HG03095 (cell line): Measurements from ENCODE around the gene SPINDOC.
"Not testable (repeated sequence)": the region's sequence is repeated elsewhere in the genome, so short reads cannot be mapped to it uniquely, and the experiment has no call there.

Experiments used
- ATAC-seq: cut with Tn5 transposase; IDR thresholded peaks from one replicate; pipeline ENCODE4 v1.9.1; 2021; ENCODE audit warnings: moderate library complexity; ENCODE audit not compliant: unreplicated experiment

The SPINDOC gene

DNA sequence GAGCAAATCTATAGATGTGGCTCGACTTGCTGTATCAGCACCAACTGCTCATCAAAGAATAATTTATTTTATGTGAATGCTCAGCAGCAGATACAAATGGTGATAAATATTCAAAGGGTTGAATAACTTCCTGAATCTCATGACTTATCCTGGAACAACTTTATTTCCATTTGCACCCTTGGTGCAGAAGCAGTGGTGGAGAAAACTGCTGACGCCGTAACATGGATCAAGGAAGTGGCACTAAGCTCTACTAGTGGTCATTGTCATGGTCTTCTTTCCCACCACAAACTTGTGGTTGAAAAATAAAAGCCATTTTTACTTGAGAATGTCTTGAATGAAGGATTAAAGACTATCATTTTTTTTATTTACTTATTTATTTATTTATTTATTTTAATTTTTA, 40.2 kb downstream of the SPINDOC start:
- no peak for ATAC-seq

DNA sequence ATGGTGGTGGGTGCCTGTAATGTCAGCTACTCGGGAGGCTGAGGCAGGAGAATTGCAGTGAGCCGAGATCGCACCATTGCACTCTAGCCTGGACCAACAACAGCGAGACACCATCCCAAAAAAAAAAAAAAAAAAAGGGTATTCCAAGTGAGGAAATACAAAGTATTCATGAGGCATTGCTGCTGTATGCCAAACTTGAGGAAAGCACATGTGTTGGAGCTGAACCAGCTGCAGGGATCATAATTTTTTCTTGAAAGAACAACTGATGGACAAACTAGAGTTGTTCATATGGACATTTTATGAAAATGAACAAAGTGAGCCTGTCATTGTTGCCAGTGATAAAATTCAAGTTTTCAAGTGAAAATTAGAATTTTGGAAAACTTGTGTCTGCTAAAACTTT, 41.4 kb downstream of the SPINDOC start:
- no peak for ATAC-seq

DNA sequence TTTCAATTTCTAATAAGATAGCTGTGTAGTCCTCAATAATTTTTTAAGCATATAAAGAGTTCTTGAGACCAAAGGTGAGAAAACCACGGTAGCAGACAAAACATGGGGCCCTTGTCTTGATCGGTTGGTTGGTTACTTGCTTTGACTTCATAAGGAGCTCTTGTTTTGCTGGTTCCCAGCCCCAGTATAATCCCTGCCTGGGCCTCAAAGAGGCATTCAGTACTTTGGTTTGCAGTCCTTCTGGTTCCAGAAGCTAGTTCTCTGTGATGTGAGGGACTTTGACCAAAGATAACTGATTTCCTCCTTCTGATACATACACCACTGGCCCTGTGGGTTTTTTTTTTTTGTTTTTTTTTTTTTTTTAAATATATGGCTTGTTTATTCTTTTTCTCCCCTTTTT, 42.7 kb downstream of the SPINDOC start:
- no peak for ATAC-seq

DNA sequence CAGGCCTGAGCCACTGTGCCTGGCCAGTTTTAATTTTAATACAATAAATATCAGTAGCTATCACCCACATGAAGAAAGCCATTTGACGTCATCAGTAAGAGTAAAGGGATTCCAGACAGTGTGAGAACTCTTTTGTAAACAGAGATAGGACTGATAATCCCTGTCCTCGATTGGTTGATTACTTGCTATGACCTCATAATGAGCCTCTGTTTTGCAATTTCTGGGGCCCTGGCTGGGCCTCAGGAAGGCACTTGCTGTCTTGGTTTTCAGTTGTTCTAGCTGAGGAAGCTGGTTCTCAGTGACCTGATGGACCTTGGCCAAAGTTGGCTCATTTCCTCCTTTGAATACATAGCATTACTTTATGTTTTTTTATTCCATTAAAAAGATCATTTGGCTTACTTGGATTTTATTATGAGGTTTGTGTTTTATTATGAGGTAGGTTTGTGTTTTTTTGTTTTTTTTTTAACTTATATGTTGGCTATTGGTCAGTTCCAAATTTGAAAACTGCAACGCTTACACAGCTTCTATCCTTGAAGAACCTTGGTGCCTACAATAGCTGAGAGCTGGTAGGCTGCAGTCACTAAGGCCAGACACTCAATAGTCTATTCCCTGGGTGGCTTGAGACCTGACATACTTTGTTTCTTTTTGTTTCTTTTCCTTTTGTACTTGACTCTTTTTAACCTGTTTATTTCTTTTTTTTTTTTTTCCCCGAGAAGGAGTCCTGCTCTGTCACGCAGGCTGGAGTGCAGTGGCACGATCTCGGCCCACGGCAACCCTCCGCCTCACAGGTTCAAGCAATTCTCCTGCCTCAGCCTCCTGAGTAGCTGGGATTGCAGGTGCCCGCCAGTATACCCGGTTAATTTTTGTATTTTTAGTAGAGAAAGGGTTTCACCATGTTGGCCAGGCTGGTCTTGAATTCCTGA, 45.6 kb downstream of the SPINDOC start:
- ATAC-seq = no peak

DNA sequence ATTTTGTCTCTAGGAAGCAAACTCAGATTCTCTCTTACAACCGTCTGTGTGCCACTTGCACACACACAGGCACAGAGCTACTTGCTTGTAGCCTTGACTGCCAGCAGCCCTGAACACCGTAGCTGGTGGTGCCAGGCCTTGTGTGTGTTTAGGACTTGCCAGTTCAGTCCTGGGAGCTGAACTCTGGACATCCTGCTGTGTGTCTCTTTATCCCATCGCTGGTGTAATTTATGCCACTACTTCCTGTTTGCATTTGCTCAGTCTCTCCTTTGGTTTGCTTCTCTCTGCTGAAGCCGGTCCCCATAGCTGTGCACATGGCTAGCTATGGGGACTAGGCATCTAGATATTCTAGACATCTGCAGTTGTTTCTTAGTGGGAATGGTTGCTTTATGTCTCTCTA, 49.7 kb downstream of the SPINDOC start:
- no peak for ATAC-seq

DNA sequence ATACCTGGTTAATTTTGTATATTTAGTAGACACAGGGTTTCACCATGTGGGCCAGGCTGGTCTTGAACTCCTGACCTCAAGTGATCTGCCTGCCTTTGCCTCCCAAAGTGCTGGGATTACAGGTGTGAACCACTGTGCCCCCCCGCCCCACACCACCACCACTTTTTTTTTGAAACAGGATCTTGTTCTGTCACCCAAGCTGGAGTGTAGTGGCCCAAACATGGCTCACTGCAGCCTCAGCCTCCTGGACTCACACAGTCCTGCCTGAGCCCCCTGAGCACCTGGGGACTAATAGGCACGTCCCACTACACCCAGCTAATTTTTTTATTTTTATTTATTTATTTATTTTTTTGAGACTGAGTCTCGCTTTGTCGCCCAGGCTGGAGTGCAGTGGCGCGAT, 50.4 kb downstream of the SPINDOC start:
- ATAC-seq = not testable (repeated sequence)

DNA sequence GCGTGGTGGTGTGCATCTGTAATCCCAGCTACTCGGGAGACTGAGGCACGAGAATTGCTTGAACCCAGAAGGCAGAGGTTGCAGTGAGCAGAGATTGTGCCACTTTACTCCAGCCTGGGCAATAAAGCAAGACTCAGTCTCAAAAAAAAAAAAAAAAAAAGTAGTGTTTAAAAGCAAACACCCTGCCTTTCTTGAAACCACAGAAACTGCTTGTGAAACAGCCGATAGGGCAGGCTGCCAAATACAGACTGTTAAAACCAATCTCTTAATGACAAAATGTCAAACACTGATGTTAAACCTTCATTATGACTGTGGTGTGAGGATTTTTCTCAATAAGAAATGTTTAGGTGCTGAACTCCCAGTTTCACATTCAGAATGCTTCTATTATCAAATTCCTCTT, 53.0 kb downstream of the SPINDOC start:
- peak; percentile 44 for ATAC-seq

DNA sequence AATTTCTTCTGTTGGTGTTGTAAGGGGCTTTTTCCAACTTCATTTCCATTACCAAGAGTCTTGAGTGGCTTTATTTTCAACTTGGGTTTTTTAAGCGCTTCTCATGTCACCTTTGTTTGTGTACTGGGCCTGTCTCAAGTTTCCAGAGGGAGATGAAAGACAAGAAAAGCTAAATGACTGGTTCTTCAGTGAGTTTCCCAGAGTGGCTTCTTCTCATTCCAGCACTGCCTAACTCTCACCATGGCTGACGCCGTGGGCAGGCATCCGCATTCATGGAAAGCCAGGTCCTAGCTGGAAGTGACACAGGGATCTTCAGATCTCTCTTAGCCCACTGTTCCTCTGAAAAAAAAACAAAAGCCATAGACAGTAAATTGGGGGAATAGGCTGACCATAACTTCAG, 54.3 kb downstream of the SPINDOC start:
- no peak for ATAC-seq

DNA sequence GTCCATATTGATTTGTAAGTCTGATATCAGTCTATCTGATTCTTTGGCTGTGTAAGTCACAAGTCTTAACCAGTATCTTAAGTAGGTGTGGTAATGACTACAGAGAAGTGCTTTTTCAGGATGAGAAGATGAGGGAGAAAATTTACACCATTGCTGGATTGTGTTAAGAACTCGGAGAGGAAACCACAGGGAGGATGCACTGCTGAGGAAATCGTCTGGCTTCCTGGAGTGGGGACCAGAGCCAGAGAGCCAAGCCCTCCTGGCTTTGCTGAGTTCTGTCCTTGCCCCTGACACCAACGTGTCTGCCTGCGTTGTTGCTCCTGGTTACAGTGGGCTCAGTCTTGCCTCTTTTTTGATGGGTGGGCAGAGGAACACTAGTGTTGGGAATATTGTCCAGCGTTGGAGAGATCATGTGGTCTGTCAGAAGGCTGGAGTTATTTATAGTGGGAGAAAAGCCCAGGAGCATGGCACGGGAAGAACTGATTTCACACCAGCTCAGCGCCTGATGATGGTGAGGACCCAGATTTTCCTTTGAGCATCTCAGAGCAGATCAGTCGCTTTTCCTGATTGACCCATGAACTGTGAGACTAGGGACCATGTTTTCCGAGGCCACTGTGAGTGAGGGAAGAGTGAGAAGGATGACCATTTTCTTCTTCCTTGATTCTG, 55.3 kb downstream of the SPINDOC start:
- ATAC-seq = no peak

DNA sequence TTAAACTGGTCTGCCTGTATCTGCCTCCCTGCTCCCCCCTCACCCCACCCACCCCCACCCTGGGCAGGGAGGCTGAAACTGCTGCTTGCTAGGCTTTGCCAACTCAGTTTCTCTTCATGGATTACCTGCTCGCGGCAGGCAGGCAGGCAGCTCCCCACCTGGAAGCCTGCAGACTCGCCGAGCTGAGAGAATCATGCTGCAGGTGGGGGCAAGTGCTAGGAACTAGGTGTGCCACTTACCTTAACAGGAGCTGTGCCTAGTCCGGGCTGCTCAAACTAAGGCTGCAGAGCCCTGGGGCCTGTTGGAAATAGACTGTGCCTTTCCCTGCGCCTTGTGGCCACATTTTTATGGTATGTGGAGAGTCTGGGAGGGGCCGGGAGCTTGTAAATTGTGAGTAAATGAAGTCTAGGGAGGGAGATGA, 55.9 kb downstream of the SPINDOC start:
- ATAC-seq = no peak

DNA sequence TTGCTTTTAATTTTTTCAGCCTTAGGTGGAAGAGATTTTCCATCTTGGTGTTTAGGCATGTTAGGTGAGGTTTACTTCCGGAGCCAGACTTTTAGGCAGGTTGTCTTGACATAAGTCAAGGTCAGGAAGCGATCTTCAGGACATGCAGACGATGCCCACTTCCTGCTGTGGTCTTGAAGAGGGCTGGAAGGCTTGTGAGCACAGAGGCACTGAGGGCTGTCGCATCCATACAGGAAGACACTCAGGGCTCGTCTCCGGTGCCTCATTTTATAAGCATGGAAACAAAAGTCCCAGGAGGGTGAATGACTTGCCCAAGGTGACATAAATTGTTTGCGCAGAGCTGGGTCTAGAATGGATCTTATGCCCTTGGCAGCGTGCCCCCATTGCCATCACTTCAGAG, 56.4 kb downstream of the SPINDOC start:
- no peak for ATAC-seq

DNA sequence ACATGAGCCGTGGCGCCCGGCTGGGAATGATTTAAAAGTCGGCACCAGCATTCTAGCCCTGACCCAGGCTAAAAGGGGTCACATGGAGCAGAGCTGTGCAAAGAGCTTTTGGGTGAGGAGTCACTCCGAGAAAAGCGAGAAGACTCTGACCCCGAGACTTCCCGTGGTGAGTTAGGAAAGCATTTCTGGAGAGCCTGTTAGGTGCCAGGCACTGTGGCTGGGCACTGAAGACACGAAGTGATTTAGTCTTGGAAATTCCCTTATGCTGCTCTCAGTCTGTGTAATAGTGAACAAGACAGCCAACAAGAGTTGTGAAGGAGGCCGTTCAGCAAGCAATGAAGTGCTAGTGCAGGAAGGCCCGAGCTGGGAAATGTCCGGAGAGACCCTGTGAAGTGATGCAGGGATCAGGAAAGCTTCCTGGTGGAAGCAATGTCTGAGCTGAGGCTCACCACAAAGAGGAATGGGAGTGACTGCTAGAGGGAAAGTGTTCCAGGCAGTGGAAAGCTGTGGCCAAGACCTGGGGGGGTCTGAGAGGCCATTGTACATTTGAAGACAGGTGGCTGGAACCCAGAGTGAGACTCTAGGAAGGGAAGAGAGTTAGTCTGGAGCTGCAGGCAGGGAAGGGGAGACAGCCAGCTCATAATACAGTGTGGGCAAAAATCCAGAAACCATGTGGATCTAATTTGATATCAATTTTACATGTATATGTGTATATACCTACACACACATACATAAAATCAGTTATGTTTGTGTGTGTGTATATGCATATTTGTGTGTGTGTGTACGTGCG, 57.3 kb downstream of the SPINDOC start:
- ATAC-seq = no peak

DNA sequence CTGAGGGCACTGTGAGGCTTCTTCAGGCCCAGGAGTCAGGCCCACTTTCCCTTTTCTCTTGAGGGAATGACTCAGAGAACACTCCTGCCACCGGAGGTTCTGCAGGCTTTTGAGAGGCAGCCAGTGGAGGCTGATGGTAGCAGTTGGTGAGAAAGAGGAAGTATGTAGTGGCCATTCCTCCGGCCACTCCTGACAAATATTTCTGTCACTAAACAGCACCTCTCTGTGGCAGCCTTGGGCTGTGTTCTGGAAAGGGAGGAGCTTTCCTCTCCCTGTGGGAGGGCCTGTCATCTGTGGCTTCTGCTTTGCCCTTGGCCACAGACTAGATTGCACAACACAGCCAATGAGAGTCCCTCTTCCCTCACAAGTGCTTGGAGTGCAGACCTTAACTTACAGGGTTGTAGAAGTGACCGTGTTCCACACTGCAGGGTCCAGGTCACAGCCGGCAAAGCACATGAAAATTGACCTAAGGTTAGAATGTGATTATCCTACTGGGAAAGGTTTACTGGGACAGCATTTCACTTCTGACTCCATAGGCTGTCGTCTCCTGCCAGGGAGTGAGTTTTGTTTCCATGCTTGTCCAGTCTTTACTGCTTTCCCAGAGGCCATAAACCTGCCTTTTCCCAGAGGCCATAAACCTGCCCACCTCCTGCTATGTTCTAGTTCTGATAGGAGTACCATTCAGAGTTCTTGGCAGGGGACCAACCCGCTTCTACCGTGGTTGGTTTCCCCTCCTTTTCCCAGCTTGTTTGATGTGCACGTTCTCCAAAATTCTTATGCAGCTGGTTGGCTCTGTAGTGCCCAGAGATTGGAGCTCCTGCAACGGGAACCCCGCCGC, 58.9 kb downstream of the SPINDOC start:
- ATAC-seq = peak; percentile 87

DNA sequence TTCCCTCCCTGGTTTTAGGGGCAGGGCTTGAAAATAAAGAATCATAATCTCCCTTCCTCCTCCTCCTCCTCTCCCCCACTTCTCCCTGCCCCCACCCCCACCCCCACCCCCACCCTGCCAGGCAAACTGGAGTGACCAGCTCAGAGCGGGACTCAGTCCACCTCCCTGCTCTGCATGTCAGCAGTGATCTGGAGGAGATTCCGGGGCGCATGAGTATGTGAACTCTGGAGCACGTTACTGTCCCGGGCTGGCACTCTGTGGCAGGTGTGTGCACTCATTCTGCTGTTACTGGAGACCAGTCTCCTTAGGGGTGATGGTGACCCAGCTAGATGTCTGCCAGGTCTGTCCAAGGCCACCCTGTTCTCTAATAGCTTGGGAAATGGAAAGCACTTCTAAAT, 59.5 kb downstream of the SPINDOC start:
- ATAC-seq = no peak

DNA sequence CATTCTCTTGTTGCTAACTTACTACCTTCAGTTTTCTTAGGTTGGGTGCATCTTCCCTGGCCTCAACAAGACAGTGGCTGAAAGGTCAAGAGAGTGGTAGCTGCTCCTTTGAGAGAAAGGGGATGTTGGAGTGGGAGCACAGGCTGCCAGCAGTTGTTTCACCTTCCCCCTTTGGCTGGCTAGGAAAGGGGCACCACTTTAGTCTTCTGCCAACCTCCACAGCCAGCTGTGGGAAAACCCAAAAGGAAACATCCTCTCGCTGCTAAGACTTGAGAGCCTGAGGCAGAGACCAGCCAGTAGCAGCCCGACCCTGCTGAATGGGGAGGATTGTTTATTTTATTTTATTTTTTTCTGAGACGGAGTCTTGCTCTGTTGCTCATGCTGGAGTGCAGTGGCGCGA, 60.1 kb downstream of the SPINDOC start:
- no peak for ATAC-seq

DNA sequence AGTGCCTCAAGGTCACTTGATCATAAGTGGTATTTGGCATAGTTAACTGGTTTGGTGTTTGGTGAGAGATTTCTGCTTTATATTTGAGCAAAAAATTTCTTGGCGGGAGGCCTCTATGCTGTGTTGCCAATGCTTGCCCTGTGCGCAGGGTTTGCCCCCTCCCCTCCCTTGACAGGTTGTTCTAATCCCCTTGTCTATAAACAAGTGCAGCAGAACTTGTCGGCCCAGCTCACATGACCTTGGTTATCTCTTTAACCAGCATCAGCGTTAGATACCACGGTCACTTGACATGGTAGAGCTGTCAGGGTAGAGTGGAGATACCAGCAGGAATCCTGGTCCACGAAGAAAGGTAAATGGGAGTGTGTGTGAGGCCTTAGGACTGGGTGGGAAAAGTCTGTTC, 61.3 kb downstream of the SPINDOC start:
- no peak for ATAC-seq

DNA sequence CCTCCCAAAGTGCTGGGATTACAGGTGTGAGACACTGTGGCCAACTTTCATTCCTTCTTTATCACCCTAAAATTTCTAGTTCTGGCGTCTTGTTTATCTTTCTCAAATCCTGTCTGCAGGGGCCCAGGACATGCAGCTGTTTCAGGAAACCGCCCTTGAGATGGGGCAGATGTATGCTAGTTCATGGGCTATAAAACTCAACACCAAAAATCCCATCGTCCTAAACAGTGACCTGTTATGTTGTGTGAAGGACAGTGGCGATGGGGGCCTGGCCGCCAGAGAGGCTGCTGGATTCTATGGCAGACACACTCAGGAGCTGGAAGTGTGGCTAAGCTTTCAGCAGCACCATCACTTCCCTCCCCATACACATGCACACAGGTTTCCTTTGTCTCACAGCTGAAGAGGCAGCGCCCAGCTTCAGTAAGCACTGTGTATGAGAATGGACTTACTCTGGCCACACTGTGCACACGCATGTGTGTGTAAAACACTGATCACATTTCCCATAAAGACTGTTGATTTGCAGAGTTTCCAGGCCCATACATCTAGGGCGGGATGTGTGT, 62.3 kb downstream of the SPINDOC start:
- ATAC-seq = no peak

DNA sequence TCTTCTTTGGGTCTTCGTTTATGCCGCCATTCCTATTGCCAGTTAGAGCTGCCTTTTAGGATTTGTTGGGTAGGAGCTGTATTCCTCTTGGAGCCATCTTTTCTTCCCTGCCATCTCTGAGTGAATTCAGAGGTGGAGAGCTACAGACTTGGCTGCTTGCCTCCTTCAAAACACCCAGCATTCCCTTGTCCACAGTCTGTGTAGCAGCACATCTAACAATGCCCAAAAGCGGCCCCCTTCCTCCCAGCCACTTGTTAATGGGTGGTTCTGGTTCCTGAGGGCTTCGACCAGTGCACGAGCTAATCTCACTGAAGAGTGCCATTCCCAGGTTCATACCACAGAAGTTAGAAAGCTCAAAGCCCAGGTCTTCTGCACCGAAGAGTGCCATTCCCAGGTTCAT, 63.4 kb downstream of the SPINDOC start:
- no peak for ATAC-seq
